B cell (primary cell): ENCODE data around the gene COG4. TPM values are rescaled to one million over a fixed set of nuclear protein-coding genes. Genes with fewer than 3 reads are reported as not detected.

Source experiments
- ATAC-seq: fragments of 200-7000 bp; cut with Tn5 transposase; one replicate; pipeline ENCODE4 v1.10.0; 2021; ENCODE audit warnings: low read depth, mild to moderate bottlenecking, moderate number of reproducible peaks, moderate library complexity
- CTCF ChIA-PET: fragments of 350-600 bp; sonication (Branson Sonifier 250); formaldehyde crosslinking; loops from one replicate; lab custom pipeline; 2021; ENCODE audit warnings: antibody characterized with exemption, inconsistent platforms; lab: Charles Lee
- POLR2A ChIA-PET: fragments of 350-600 bp; sonication (Branson Sonifier 250); formaldehyde crosslinking; loops from one replicate; lab custom pipeline; 2021; ENCODE audit warnings: antibody characterized with exemption; lab: Charles Lee
- DNase-seq: peaks from one replicate; pipeline ENCODE4 v3.0.0; 2013
- H2AFZ ChIP-seq: 2 replicates; pipeline ENCODE4 v1.6.1; 2012; ENCODE audit warnings: mild to moderate bottlenecking, low read depth, low read length; ENCODE audit not compliant: insufficient read depth, poor library complexity, severe bottlenecking
- H3K27ac ChIP-seq, 2 donors: 1 replicate in 1 of 2; 2 replicates in 1 of 2; pipeline ENCODE4 v1.5.1; 2012 to 2013; ENCODE audit warnings: low read length in 2 of 2, mild to moderate bottlenecking in 2 of 2, moderate library complexity in 1 of 2
- H3K27me3 ChIP-seq, 4 experiments: fragments of 200-600 bp in 1 of 4; sonication (generic) in 1 of 4; replicated peaks in 1 of 4; 1 replicate in 2 of 4; 2 replicates in 2 of 4; pipeline versions ENCODE4 v1.6.1 to v1.7.0; 2013 to 2016; ENCODE audit warnings: low read length in 3 of 4, mild to moderate bottlenecking in 2 of 4, mixed read lengths in 1 of 4, moderate library complexity in 1 of 4; ENCODE audit not compliant: insufficient read depth in 4 of 4, control insufficient read depth in 3 of 4; ENCODE audit errors: control extremely low read depth in 1 of 4
- H3K36me3 ChIP-seq, 2 experiments: replicated peaks in 1 of 2; 1 replicate in 1 of 2; 2 replicates in 1 of 2; pipeline versions ENCODE4 v1.6.1 to v1.7.1; 2013; ENCODE audit warnings: low read length in 1 of 2; ENCODE audit not compliant: insufficient read depth in 2 of 2, control insufficient read depth in 1 of 2; ENCODE audit errors: control extremely low read depth in 1 of 2, extremely low read depth in 1 of 2
- H3K4me1 ChIP-seq, 2 donors: fragments of 200-600 bp in 1 of 2; sonication (generic) in 1 of 2; 1 replicate in 1 of 2; 2 replicates in 1 of 2; pipeline versions ENCODE4 v1.5.1 to v1.6.1; 2013 to 2017; ENCODE audit warnings: low read length in 2 of 2; ENCODE audit not compliant: control insufficient read depth in 2 of 2, insufficient read depth in 2 of 2
- H3K4me2 ChIP-seq: replicated peaks from 2 replicates; pipeline ENCODE3; 2012; ENCODE audit warnings: mild to moderate bottlenecking, low read depth, low read length; ENCODE audit not compliant: poor library complexity, severe bottlenecking
- H3K4me3 ChIP-seq, 5 experiments: fragments of 200-600 bp in 1 of 5; sonication (generic) in 1 of 5; 1 replicate in 3 of 5; 2 replicates in 2 of 5; pipeline versions ENCODE4 v1.5.1 to v1.7.0; 2011 to 2016; ENCODE audit warnings: low read length in 4 of 5, mild to moderate bottlenecking in 4 of 5, low read depth in 2 of 5, control low read depth in 1 of 5, moderate library complexity in 1 of 5; ENCODE audit not compliant: insufficient read depth in 1 of 5; ENCODE audit errors: control extremely low read depth in 1 of 5, extremely low read depth in 1 of 5
- H3K79me2 ChIP-seq: fragments of 200-600 bp; sonication (generic); one replicate; pipeline ENCODE4 v1.6.0; 2016; ENCODE audit warnings: low read length; ENCODE audit not compliant: control insufficient read depth, insufficient read depth
- H3K9ac ChIP-seq: fragments of 200-600 bp; sonication (generic); 2 replicates; pipeline ENCODE4 v1.6.1; 2017; ENCODE audit warnings: mild to moderate bottlenecking, low read length, moderate library complexity
- H3K9me3 ChIP-seq, 3 donors: one replicate each; pipeline versions ENCODE4 v1.6.1 to v1.7.1; 2013; ENCODE audit warnings: low read length in 2 of 3; ENCODE audit not compliant: control insufficient read depth in 2 of 3, insufficient read depth in 1 of 3; ENCODE audit errors: control extremely low read depth in 1 of 3
- H4K20me1 ChIP-seq: 2 replicates; pipeline ENCODE4 v1.6.0; 2012; ENCODE audit warnings: mild to moderate bottlenecking, low read length; ENCODE audit not compliant: insufficient read depth, control insufficient read depth, poor library complexity, severe bottlenecking
- H3K27ac Mint-ChIP-seq: one replicate; pipeline ENCODE4 v1.8.0; 2021; ENCODE audit warnings: mixed read lengths
- H3K27me3 Mint-ChIP-seq: one replicate; pipeline ENCODE4 v1.8.0; 2021; ENCODE audit warnings: mixed read lengths
- H3K4me1 Mint-ChIP-seq: one replicate; pipeline ENCODE4 v1.8.0; 2021; ENCODE audit warnings: mixed read lengths
- H3K4me3 Mint-ChIP-seq: one replicate; pipeline ENCODE4 v1.8.0; 2021; ENCODE audit warnings: mixed read lengths
- H3K9me3 Mint-ChIP-seq: one replicate; pipeline ENCODE4 v1.8.0; 2022; ENCODE audit warnings: mixed read lengths; ENCODE audit not compliant: insufficient read depth
- EZH2 ChIP-seq: IDR thresholded peaks from 2 replicates; pipeline ENCODE4 v1.6.1; 2012; ENCODE audit warnings: borderline replicate concordance, low read depth, mild to moderate bottlenecking, moderate library complexity, low read length; ENCODE audit not compliant: insufficient read depth, poor library complexity, severe bottlenecking
- whole genome bisulfite sequencing: methylation state at CpG from one replicate; pipeline ENCODE4 v1.1.5; 2013; ENCODE audit warnings: missing lambda C conversion rate; ENCODE audit not compliant: insufficient coverage; 5-methylcytosine and 5-hydroxymethylcytosine counted together
- intact Hi-C: fragments of 100-400 bp; cut with micrococcal nuclease; formaldehyde crosslinking; loops from one replicate; pipeline ENCODE4 v1.10.0; 2022
- polyA plus RNA-seq: library from polyadenylated mRNA; depleted of rRNA; stranded (reverse); fragments of >200 nt; gene quantifications from 2 replicates; pipeline ENCODE4 v1.2.3, GENCODE V29; 2012
- total RNA-seq, 2 donors: library from RNA; stranded (reverse); fragments of 120-200 nt in 1 of 2; gene quantifications; 1 replicate in 1 of 2; 2 replicates in 1 of 2; pipeline versions ENCODE4 v1.2.3 to v1.2.4, GENCODE V29; 2013 to 2022
- TF ChIP-seq, protein P1 (sequence below): fragments of 200-600 bp; IDR thresholded peaks from one replicate; pipeline ENCODE4 v1.8.0; 2022; ENCODE audit warnings: antibody characterized with exemption, mild to moderate bottlenecking

COG4 gene
- total and polyA plus RNA-seq, 2 donors (not counting 1 experiment from before 2014, with no cell fraction given), result 49.4 to 60.6 TPM

DNA sequence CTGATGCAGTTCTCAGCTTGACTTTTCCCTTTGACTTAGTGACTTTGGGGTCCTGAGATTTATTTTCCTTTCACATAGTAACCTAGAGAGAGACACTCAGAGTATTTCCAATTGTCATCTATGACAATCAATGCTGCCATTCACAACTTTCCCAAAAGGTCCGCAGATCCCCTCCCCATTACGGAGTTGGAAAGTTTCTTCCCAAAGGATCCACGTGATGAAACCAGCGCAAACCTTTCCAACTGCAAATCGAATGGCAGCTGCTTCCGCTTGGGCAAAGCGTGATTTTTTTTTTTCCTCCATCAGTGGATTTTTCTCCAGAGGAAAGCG is 69.5 kb downstream of the COG4 start:
- Mint-ChIP-seq H3K4me3 (peak overlapping the region; percentile 94), H3K27me3 (peaks cover 5% of the 10 kb centered on the region), H3K4me1 (peaks cover 20% of the 10 kb centered on the region), H3K9me3 (no peaks in the 10 kb centered on the region), H3K27ac (peak overlapping the region; percentile 92)
- no peak for ATAC-seq
- H3K27ac ChIP-seq, result peak overlapping the region; percentile 94 to 97
- peaks cover 8% of the 10 kb centered on the region for H3K79me2 ChIP-seq
- peaks cover 10 to 17% of the 10 kb centered on the region in 2 donors for H3K4me1 ChIP-seq
- POLR2A ChIA-PET, result interaction anchor here (0.6 to 3.7 kb wide), 11 partner anchors 11 to 303 kb away, joined by 3 to 25 read pairs (median 7); partner anchors contain the start of genes DDX19A and ST3GAL2
- H3K9me3 ChIP-seq, result no peaks in the 10 kb centered on the region
- no peaks in the 10 kb centered on the region for H4K20me1 ChIP-seq
- H2AFZ ChIP-seq, result peak overlapping the region; percentile 100
- no peak for TF ChIP-seq EZH2
- TF ChIP-seq, protein P1, sequence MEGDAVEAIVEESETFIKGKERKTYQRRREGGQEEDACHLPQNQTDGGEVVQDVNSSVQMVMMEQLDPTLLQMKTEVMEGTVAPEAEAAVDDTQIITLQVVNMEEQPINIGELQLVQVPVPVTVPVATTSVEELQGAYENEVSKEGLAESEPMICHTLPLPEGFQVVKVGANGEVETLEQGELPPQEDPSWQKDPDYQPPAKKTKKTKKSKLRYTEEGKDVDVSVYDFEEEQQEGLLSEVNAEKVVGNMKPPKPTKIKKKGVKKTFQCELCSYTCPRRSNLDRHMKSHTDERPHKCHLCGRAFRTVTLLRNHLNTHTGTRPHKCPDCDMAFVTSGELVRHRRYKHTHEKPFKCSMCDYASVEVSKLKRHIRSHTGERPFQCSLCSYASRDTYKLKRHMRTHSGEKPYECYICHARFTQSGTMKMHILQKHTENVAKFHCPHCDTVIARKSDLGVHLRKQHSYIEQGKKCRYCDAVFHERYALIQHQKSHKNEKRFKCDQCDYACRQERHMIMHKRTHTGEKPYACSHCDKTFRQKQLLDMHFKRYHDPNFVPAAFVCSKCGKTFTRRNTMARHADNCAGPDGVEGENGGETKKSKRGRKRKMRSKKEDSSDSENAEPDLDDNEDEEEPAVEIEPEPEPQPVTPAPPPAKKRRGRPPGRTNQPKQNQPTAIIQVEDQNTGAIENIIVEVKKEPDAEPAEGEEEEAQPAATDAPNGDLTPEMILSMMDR, result no peak
- CTCF ChIA-PET, result interaction anchor here (0.6 to 5.1 kb wide), 14 partner anchors 13 to 84 kb away, joined by 3 to 28 read pairs (median 4); no protein-coding TSS in a partner anchor
- peak overlapping the region; percentile 99 for H3K9ac ChIP-seq
- WGBS, result 0% methylated on average over 7 of the region's 8 CpGs
- H3K4me2 ChIP-seq, result peak overlapping the region; percentile 97
- H3K27me3 ChIP-seq, result no peaks in the 10 kb centered on the region
- H3K4me3 ChIP-seq, result peak overlapping the region; percentile 79 to 97 (median 89)
- no peak for DNase-seq
- no peaks in the 10 kb centered on the region for H3K36me3 ChIP-seq
- intact Hi-C loops, result loop anchor here (1.0 to 5.0 kb wide), 7 partner anchors 15 to 202 kb away; partner anchors contain the start of genes COG4, DDX19A, EXOSC6 and SF3B3
